ENCODE data around the gene BUD23. TPM values are rescaled to one million over a fixed set of nuclear protein-coding genes. Genes with fewer than 3 reads are reported as not detected.
A peak's percentile ranks its signal among the peaks of the same experiment; 100 is the strongest.

BUD23 gene
- total and polyA plus RNA-seq, 2 experiments from 2014 or later, result 62.1 to 117 TPM

- H3K4me3 ChIP-seq, result no peak overlapping the region
- H2AFZ ChIP-seq, result no peak overlapping the region
- H3K27me3 Mint-ChIP-seq (ENCODE audit: insufficient read depth, low read depth, poor library complexity), result peaks cover 20% of the 10 kb centered on the region
- H3F3A ChIP-seq (replicated peaks; ENCODE audit: low read depth), result no peaks in the 10 kb centered on the region
- H3K36me3 Mint-ChIP-seq (ENCODE audit: low read depth), result no peaks in the 10 kb centered on the region
- H3K27ac Mint-ChIP-seq, result no peak overlapping the region
- peak overlapping the region; percentile 53; the same call in 2 of the 3 replicates for H3K4me3 Mint-ChIP-seq
- no peak overlapping the region for H3K4me2 ChIP-seq
- no peaks in the 10 kb centered on the region for H3K79me2 ChIP-seq (replicated peaks; ENCODE audit: insufficient read depth)
- no peak overlapping the region for H3K27ac ChIP-seq (ENCODE audit: low read depth)
- ATAC-seq, result no peak
- no peaks in the 10 kb centered on the region; the same call in 2 of the 3 replicates for H3K4me1 Mint-ChIP-seq
- H3K9me3 Mint-ChIP-seq, result no peaks in the 10 kb centered on the region
- DNase-seq (ENCODE audit: low spot score), result no peak
- H3K36me3 ChIP-seq (ENCODE audit: insufficient read depth), result no peaks in the 10 kb centered on the region
- no peak for TF ChIP-seq STAT1 (IDR thresholded peaks at IDR 0.05; ENCODE audit: unreplicated experiment)
- no peak for TF ChIP-seq REST (IDR thresholded peaks at IDR 0.05; ENCODE audit: unreplicated experiment)
- TF ChIP-seq NANOG (IDR thresholded peaks at IDR 0.05; ENCODE audit: borderline replicate concordance), result no peak
- no peak for TF ChIP-seq JUNB (IDR thresholded peaks at IDR 0.05; ENCODE audit: unreplicated experiment)
- TF ChIP-seq CREB1 (CRISPR knock-in tag; IDR thresholded peaks at IDR 0.05; ENCODE audit: low read depth), result no peak
- TF ChIP-seq EZH2 (IDR thresholded peaks at IDR 0.05; ENCODE audit: low read depth, unreplicated experiment), result no peak
- TF ChIP-seq POLR2AphosphoS5 (IDR thresholded peaks at IDR 0.05; ENCODE audit: low read depth), result no peak
- no peak for TF ChIP-seq CTCF (conservative IDR thresholded peaks at IDR 0.05; ENCODE audit: low read depth in 2 of 2)
- TF ChIP-seq ETS1 (IDR thresholded peaks at IDR 0.05), result no peak
- no peaks in the 10 kb centered on the region for H3K9me2 ChIP-seq (ENCODE audit: insufficient read depth)
- no peaks in the 10 kb centered on the region; the same call in 1 of the 2 replicates for H3K4me1 ChIP-seq (ENCODE audit: insufficient read depth)
- H4K20me1 ChIP-seq (replicated peaks; ENCODE audit: insufficient read depth), result no peaks in the 10 kb centered on the region; the same call in 1 of the 2 replicates
- peaks cover 24% of the 10 kb centered on the region for H3K27me3 ChIP-seq (ENCODE audit: insufficient read depth)
These were observed 33.8 kb downstream of the BUD23 start for GRCh38 chr7:73717025-73717807.

Data from GM23338 (cell line).